ENCODE results near the gene APPBP2. TPM values are rescaled to one million over a fixed set of nuclear protein-coding genes. Genes with fewer than 3 reads are reported as not detected.

The APPBP2 gene
- total and polyA plus RNA-seq, 2 of the 8 experiments (the other 6 are each of a cell fraction or from before 2014, with no cell fraction given): 3.3 to 18.0 TPM

- no peak overlapping the region for H4K91ac ChIP-seq (replicated peaks; ENCODE audit: insufficient read length, low read length)
- no peak overlapping the region for H3K18ac ChIP-seq (ENCODE audit: extremely low read depth, low read length)
- no peaks in the 10 kb centered on the region for H3K4me1 ChIP-seq (replicated peaks in 1 of 4; ENCODE audit: control insufficient read depth in 3 of 4, insufficient read depth in 4 of 4, low read length in 3 of 4)
- H3K14ac ChIP-seq (ENCODE audit: insufficient read length): no peak overlapping the region
- no peak overlapping the region for H4K8ac ChIP-seq (ENCODE audit: extremely low read depth, insufficient read depth, low read length)
- H3K79me2 ChIP-seq (ENCODE audit: control insufficient read depth in 1 of 2, insufficient read depth in 2 of 2, low read length in 2 of 2): no peaks in the 10 kb centered on the region
- no peak overlapping the region for H2AFZ ChIP-seq (ENCODE audit: low read length)
- FAIRE-seq (no peak), DNase-seq (ENCODE audit: low read depth in 1 of 2, low spot score in 2 of 2) (no peak)
- POLR2A ChIA-PET (ENCODE audit: partially characterized antibody): interaction anchor here (1.2 to 3.2 kb wide), 2 partner anchors 8 to 65 kb away, joined by 3 to 10 read pairs; partner anchors contain the start of gene APPBP2
- CTCF ChIA-PET (ENCODE audit: partially characterized antibody): interaction anchor here (0.6 to 0.8 kb wide), 2 partner anchors 8 to 134 kb away, joined by 3 to 5 read pairs; no protein-coding TSS in a partner anchor
- WGBS, 2 experiments (ENCODE audit: extremely low coverage in 1 of 2, insufficient coverage in 1 of 2, insufficient read length in 1 of 2, insufficient replicate concordance in 2 of 2, low coverage in 1 of 2, low lambda C conversion rate in 2 of 2, missing lambda C conversion rate in 1 of 2): 91% methylated on average over 7 of the region's 7 CpGs; no CpG with 5 or more reads in 1 of the 2 experiments
- no peak overlapping the region for H2BK120ac ChIP-seq (replicated peaks; ENCODE audit: low read depth, low read length)
- no peak overlapping the region for H3K23ac ChIP-seq (ENCODE audit: insufficient read length)
- no peaks in the 10 kb centered on the region for H3K36me3 ChIP-seq (ENCODE audit: control insufficient read depth in 2 of 4, insufficient read depth in 4 of 4, low read length in 3 of 4)
- TF ChIP-seq SIRT6 (IDR thresholded peaks at IDR 0.05; ENCODE audit: low read length): no peak
- TF ChIP-seq HDAC2 (IDR thresholded peaks at IDR 0.05; ENCODE audit: borderline replicate concordance in 1 of 2, low read depth in 2 of 2, low read length in 2 of 2): no peak
- TF ChIP-seq SP2 (IDR thresholded peaks at IDR 0.05; ENCODE audit: low read length): no peak
- no peak for TF ChIP-seq MAFK (IDR thresholded peaks at IDR 0.05; ENCODE audit: low read depth, low read length)
- TF ChIP-seq CEBPB (IDR thresholded peaks at IDR 0.05; ENCODE audit: low read depth, low read length): no peak
- TF ChIP-seq BCL11A (IDR thresholded peaks at IDR 0.05; ENCODE audit: low read depth in 2 of 2, low read length in 2 of 2): no peak
- H3K23me2 ChIP-seq (ENCODE audit: low read depth, low read length): no peaks in the 10 kb centered on the region
- no peak overlapping the region for H3K9ac ChIP-seq (replicated peaks in 1 of 4; ENCODE audit: extremely low read depth in 1 of 4, low read depth in 3 of 4, low read length in 3 of 4)
- no peak overlapping the region for H4K5ac ChIP-seq (ENCODE audit: insufficient read length, low read depth, low read length)
- no peaks in the 10 kb centered on the region for H4K20me1 ChIP-seq (replicated peaks in 1 of 2; ENCODE audit: control insufficient read depth in 1 of 2, insufficient read depth in 2 of 2, low read length in 2 of 2)
- H2BK12ac ChIP-seq (ENCODE audit: low read depth, low read length): no peak overlapping the region
- no peak overlapping the region for H3K4me3 ChIP-seq (ENCODE audit: extremely low read depth in 1 of 4, insufficient read depth in 2 of 4, low read depth in 3 of 4, low read length in 4 of 4)
- H3K9me3 ChIP-seq (ENCODE audit: insufficient read depth in 2 of 2, low read depth in 1 of 2, low read length in 1 of 2): no peaks in the 10 kb centered on the region
- H2BK20ac ChIP-seq (ENCODE audit: low read length): no peak overlapping the region
- no peak overlapping the region for H3K56ac ChIP-seq (replicated peaks; ENCODE audit: insufficient read length, low read depth, low read length)
- H2BK15ac ChIP-seq (ENCODE audit: low read length): no peak overlapping the region
- no peak overlapping the region for H3K4ac ChIP-seq (replicated peaks; ENCODE audit: insufficient read length, low read depth, low read length)
- H3K27ac ChIP-seq (ENCODE audit: low read depth, low read length): no peak overlapping the region
- no peak overlapping the region for H3K4me2 ChIP-seq (ENCODE audit: insufficient read depth in 1 of 2, low read depth in 2 of 2, low read length in 2 of 2)
- H2BK5ac ChIP-seq (ENCODE audit: low read depth, low read length): no peak overlapping the region
- H3K79me1 ChIP-seq (ENCODE audit: low read depth, low read length): no peaks in the 10 kb centered on the region
- no peaks in the 10 kb centered on the region for H3K27me3 ChIP-seq (replicated peaks in 1 of 4; ENCODE audit: control insufficient read depth in 3 of 4, extremely low read depth in 1 of 4, insufficient read depth in 3 of 4, low read length in 3 of 4)
- no peak overlapping the region for H2AK5ac ChIP-seq (ENCODE audit: low read depth, low read length)
Observed at GRCh38 chr17:60534613-60535157, 8.6 kb upstream of the APPBP2 start.

Measured in H1 (cell line).